ENCODE measurements around the gene MRPL27. TPM values are rescaled to one million over a fixed set of nuclear protein-coding genes. Genes with fewer than 3 reads are reported as not detected.
A peak's percentile ranks its signal among the peaks of the same experiment; 100 is the strongest.

The MRPL27 gene
- total and polyA plus RNA-seq, 2 experiments from 2014 or later = 62.4 to 158 TPM

GRCh38 chr17:50392621-50393020 lies 19.6 kb upstream of the MRPL27 start:
- no peak overlapping the region for H3K27ac ChIP-seq
- H3K36me3 ChIP-seq = peaks cover 45% of the 10 kb centered on the region
- no peak overlapping the region for H3K4me3 ChIP-seq
- no peak for DNase-seq (ENCODE audit: low read depth in 1 of 2, low spot score in 1 of 2)
- H3K4me1 ChIP-seq (ENCODE audit: low read depth) = peaks cover 10% of the 10 kb centered on the region
- no peaks in the 10 kb centered on the region for H3K27me3 ChIP-seq
- TF ChIP-seq CTCF (IDR thresholded peaks at IDR 0.05; ENCODE audit: low read depth, low read length) = no peak
- no peaks in the 10 kb centered on the region for H3K9me3 ChIP-seq (ENCODE audit: low read depth)

GRCh38 chr17:50389534-50389933 lies 16.6 kb upstream of the MRPL27 start:
- peaks cover 66% of the 10 kb centered on the region for H3K36me3 ChIP-seq
- no peaks in the 10 kb centered on the region for H3K4me1 ChIP-seq (ENCODE audit: low read depth)
- no peak for DNase-seq (ENCODE audit: low read depth in 1 of 2, low spot score in 1 of 2)
- no peaks in the 10 kb centered on the region for H3K9me3 ChIP-seq (ENCODE audit: low read depth)
- TF ChIP-seq CTCF (IDR thresholded peaks at IDR 0.05; ENCODE audit: low read depth, low read length) = no peak
- H3K4me3 ChIP-seq = no peak overlapping the region
- no peak overlapping the region for H3K27ac ChIP-seq
- no peaks in the 10 kb centered on the region for H3K27me3 ChIP-seq

GRCh38 chr17:50388728-50389127 lies 15.7 kb upstream of the MRPL27 start:
- TF ChIP-seq CTCF (IDR thresholded peaks at IDR 0.05; ENCODE audit: low read depth, low read length) = no peak
- Histone ChIP-seq H3K36me3 (peaks cover 66% of the 10 kb centered on the region), H3K27ac (no peak overlapping the region), H3K9me3 (ENCODE audit: low read depth) (no peaks in the 10 kb centered on the region), H3K27me3 (no peaks in the 10 kb centered on the region), H3K4me1 (ENCODE audit: low read depth) (no peaks in the 10 kb centered on the region), H3K4me3 (no peak overlapping the region)
- DNase-seq (ENCODE audit: low read depth in 1 of 2, low spot score in 1 of 2) = no peak

- Histone ChIP-seq H3K4me1 (ENCODE audit: low read depth) (no peaks in the 10 kb centered on the region), H3K9me3 (ENCODE audit: low read depth) (no peaks in the 10 kb centered on the region), H3K4me3 (no peak overlapping the region), H3K27me3 (no peaks in the 10 kb centered on the region), H3K27ac (no peak overlapping the region), H3K36me3 (peaks cover 65% of the 10 kb centered on the region)
- TF ChIP-seq CTCF (IDR thresholded peaks at IDR 0.05; ENCODE audit: low read depth, low read length) = no peak
- no peak for DNase-seq (ENCODE audit: low read depth in 1 of 2, low spot score in 1 of 2)
Observed at GRCh38 chr17:50386510-50386909, 13.5 kb upstream of the MRPL27 start.

GRCh38 chr17:50382931-50383330 lies 9.9 kb upstream of the MRPL27 start:
- Histone ChIP-seq H3K27ac (no peak overlapping the region), H3K9me3 (ENCODE audit: low read depth) (no peaks in the 10 kb centered on the region), H3K27me3 (no peaks in the 10 kb centered on the region), H3K36me3 (peaks cover 45% of the 10 kb centered on the region), H3K4me1 (ENCODE audit: low read depth) (no peaks in the 10 kb centered on the region), H3K4me3 (no peak overlapping the region)
- TF ChIP-seq CTCF (IDR thresholded peaks at IDR 0.05; ENCODE audit: low read depth, low read length) = no peak
- no peak for DNase-seq (ENCODE audit: low read depth in 1 of 2, low spot score in 1 of 2)

GRCh38 chr17:50381920-50382319 lies 8.9 kb upstream of the MRPL27 start:
- Histone ChIP-seq H3K4me3 (no peak overlapping the region), H3K4me1 (ENCODE audit: low read depth) (no peaks in the 10 kb centered on the region), H3K9me3 (ENCODE audit: low read depth) (no peaks in the 10 kb centered on the region), H3K27me3 (no peaks in the 10 kb centered on the region), H3K36me3 (peaks cover 36% of the 10 kb centered on the region), H3K27ac (peak overlapping the region; percentile 17)
- no peak for TF ChIP-seq CTCF (IDR thresholded peaks at IDR 0.05; ENCODE audit: low read depth, low read length)
- DNase-seq (ENCODE audit: low read depth in 1 of 2, low spot score in 1 of 2) = no peak

Measured in cardiac muscle cell (in vitro differentiated cells and primary cell).